ENCODE data around the gene ZNF197.
A peak's percentile ranks its signal among the peaks of the same experiment; 100 is the strongest.
"Not testable (repeated sequence)": the region's sequence is repeated elsewhere in the genome, so short reads cannot be mapped to it uniquely, and the experiment has no call there.

Gene ZNF197

GRCh38 chr3:44624749-44625480, at the start of gene ZNF197:
TSS of gene ZNF197 (plus strand) at chr3:44625036. CDS start at chr3:44629155, 4,119 bp downstream.
- peak; percentile 92 for DNase-seq (ENCODE audit: low read depth)
- no peak for TF ChIP-seq CTCF (conservative IDR thresholded peaks at IDR 0.05; ENCODE audit: low read length)
- peak within 1 kb of the TSS; percentile 85 for H3K4me3 ChIP-seq (ENCODE audit: low read length)

GRCh38 chr3:44576613-44577012, 48.2 kb upstream of the ZNF197 start:
- TF ChIP-seq CTCF (conservative IDR thresholded peaks at IDR 0.05; ENCODE audit: low read length), result no peak
- DNase-seq (ENCODE audit: low read depth), result no peak
- no peak overlapping the region for H3K4me3 ChIP-seq (ENCODE audit: low read length)

GRCh38 chr3:44577354-44577952, 47.4 kb upstream of the ZNF197 start:
- not testable (repeated sequence) for H3K4me3 ChIP-seq (ENCODE audit: low read length); DNase-seq (ENCODE audit: low read depth)

- DNase-seq (ENCODE audit: low read depth); H3K4me3 ChIP-seq (ENCODE audit: low read length): not testable (repeated sequence)
These were observed 46.5 kb upstream of the ZNF197 start for GRCh38 chr3:44578316-44578715.

GRCh38 chr3:44578924-44579515, 45.8 kb upstream of the ZNF197 start:
- not testable (repeated sequence) for DNase-seq (ENCODE audit: low read depth); H3K4me3 ChIP-seq (ENCODE audit: low read length)

- not testable (repeated sequence) for DNase-seq (ENCODE audit: low read depth); H3K4me3 ChIP-seq (ENCODE audit: low read length)
These were observed 45.1 kb upstream of the ZNF197 start for GRCh38 chr3:44579749-44580148.

- H3K4me3 ChIP-seq (ENCODE audit: low read length); DNase-seq (ENCODE audit: low read depth): not testable (repeated sequence)
These were observed 43.9 kb upstream of the ZNF197 start for GRCh38 chr3:44580971-44581370.

GRCh38 chr3:44584646-44585501, 40.0 kb upstream of the ZNF197 start, which contains the start of gene ZNF660:
TSS of gene ZNF660 (plus strand) at chr3:44584964. CDS start at chr3:44594194, 9,230 bp downstream.
- DNase-seq (ENCODE audit: low read depth), result peak; percentile 64
- H3K4me3 ChIP-seq (ENCODE audit: low read length), result peak within 1 kb of the TSS; percentile 70
- no peak for TF ChIP-seq CTCF (conservative IDR thresholded peaks at IDR 0.05; ENCODE audit: low read length)

- no peak for TF ChIP-seq CTCF (conservative IDR thresholded peaks at IDR 0.05; ENCODE audit: low read length)
These were observed 28.2 kb upstream of the ZNF197 start for GRCh38 chr3:44596621-44597020.

More at GRCh38 chr3:44596621-44597020, 28.2 kb upstream of the ZNF197 start:
- no peak overlapping the region for H3K4me3 ChIP-seq (ENCODE audit: low read length)
- peak; percentile 39 for DNase-seq (ENCODE audit: low read depth)
